ENCODE data around the gene SYNJ2. TPM values are rescaled to one million over a fixed set of nuclear protein-coding genes. Genes with fewer than 3 reads are reported as not detected.
"Not testable (repeated sequence)": the region's sequence is repeated elsewhere in the genome, so short reads cannot be mapped to it uniquely, and the experiment has no call there.

Gene SYNJ2
- total RNA-seq, 2 donors from 2014 or later, result 30.6 to 48.5 TPM

- H3K4me1 ChIP-seq (ENCODE audit: control insufficient read depth in 1 of 2, low read depth in 2 of 2), result no peaks in the 10 kb centered on the region
- no peak overlapping the region for H3K27ac ChIP-seq
- H3K27me3 ChIP-seq (replicated peaks; ENCODE audit: insufficient read depth), result no peaks in the 10 kb centered on the region
- TF ChIP-seq CTCF (IDR thresholded peaks at IDR 0.05), result no peak
- no peak for DNase-seq (ENCODE audit: low spot score)
- H3K9me3 ChIP-seq, result peaks cover 14% of the 10 kb centered on the region
- peaks cover 25% of the 10 kb centered on the region for H3K36me3 ChIP-seq
- ATAC-seq (ENCODE audit: insufficient number of reproducible peaks, low FRiP score, low read depth), result no peak
- H3K4me3 ChIP-seq, result no peak overlapping the region
Measured at GRCh38 chr6:157946053-157946617, 35.5 kb upstream of the SYNJ2 start.

GRCh38 chr6:157946865-157947532, 34.7 kb upstream of the SYNJ2 start:
- no peak overlapping the region for H3K27ac ChIP-seq
- H3K4me3 ChIP-seq, result no peak overlapping the region
- no peak for TF ChIP-seq CTCF (IDR thresholded peaks at IDR 0.05)
- H3K4me1 ChIP-seq (ENCODE audit: control insufficient read depth in 1 of 2, low read depth in 2 of 2), result no peaks in the 10 kb centered on the region
- no peak for ATAC-seq (ENCODE audit: insufficient number of reproducible peaks, low FRiP score, low read depth)
- no peaks in the 10 kb centered on the region for H3K27me3 ChIP-seq (replicated peaks; ENCODE audit: insufficient read depth)
- peaks cover 17% of the 10 kb centered on the region for H3K36me3 ChIP-seq
- no peak for DNase-seq (ENCODE audit: low spot score)
- peaks cover 14% of the 10 kb centered on the region for H3K9me3 ChIP-seq

DNA sequence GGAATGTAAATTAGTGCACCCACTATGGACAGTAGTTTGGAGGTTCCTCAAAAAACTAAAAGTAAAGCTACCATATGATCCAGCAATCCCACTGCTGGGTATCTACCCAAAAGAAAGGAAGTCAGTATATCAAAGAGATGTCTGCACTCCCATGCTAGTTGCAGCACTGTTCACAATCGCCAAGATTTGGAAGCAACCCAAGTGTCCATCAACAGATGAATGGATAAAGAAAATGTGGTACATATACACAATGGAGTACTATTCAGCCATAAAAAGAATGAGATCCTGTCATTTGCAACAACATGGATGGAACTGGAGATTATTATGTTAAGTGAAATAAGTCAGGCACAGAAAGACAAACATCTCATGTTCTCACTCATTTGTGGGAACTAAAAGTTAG, 30.8 kb upstream of the SYNJ2 start:
- H3K4me1 ChIP-seq (ENCODE audit: control insufficient read depth in 1 of 2, low read depth in 2 of 2), result peaks cover 0 to 13% of the 10 kb centered on the region in 2 donors
- H3K36me3 ChIP-seq; DNase-seq (ENCODE audit: low spot score); H3K27ac ChIP-seq; H3K27me3 ChIP-seq (replicated peaks; ENCODE audit: insufficient read depth); ATAC-seq (ENCODE audit: insufficient number of reproducible peaks, low FRiP score, low read depth); H3K4me3 ChIP-seq: not testable (repeated sequence)
- H3K9me3 ChIP-seq, result peaks cover 14% of the 10 kb centered on the region

GRCh38 chr6:157951828-157952227, 29.8 kb upstream of the SYNJ2 start:
- no peak for ATAC-seq (ENCODE audit: insufficient number of reproducible peaks, low FRiP score, low read depth)
- Histone ChIP-seq H3K36me3 (no peaks in the 10 kb centered on the region), H3K27ac (no peak overlapping the region), H3K9me3 (peaks cover 14% of the 10 kb centered on the region), H3K4me3 (no peak overlapping the region), H3K27me3 (replicated peaks; ENCODE audit: insufficient read depth) (no peaks in the 10 kb centered on the region), H3K4me1 (ENCODE audit: control insufficient read depth in 1 of 2, low read depth in 2 of 2) (peaks cover 0 to 13% of the 10 kb centered on the region in 2 donors)
- no peak for TF ChIP-seq CTCF (IDR thresholded peaks at IDR 0.05)
- no peak for DNase-seq (ENCODE audit: low spot score)

DNA sequence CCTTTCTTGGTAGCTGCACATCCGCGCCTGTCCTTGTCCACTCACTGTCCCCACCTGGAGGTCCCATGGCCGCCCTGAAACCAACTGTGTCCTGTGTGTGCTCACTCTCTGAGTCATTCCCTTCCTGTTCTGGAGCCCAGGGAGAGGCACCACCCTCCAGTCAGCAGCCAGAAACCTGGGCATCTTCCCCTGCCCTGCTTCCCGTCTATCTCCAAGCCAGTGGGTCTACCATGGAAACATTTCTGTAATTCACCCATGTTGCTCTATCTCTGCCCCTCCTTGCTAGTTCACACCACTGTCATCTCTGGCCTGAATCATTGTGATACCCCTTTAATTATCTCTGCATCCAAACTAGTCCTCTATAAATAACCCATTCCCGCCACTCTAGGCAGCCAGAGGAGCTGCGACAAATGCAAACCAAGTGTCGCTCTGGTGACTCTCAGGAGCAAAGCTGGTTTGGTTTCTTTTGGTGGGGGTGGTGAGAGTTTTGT, 28.8 kb upstream of the SYNJ2 start:
- no peaks in the 10 kb centered on the region for H3K36me3 ChIP-seq
- peaks cover 0 to 13% of the 10 kb centered on the region in 2 donors for H3K4me1 ChIP-seq (ENCODE audit: control insufficient read depth in 1 of 2, low read depth in 2 of 2)
- no peak overlapping the region for H3K27ac ChIP-seq
- TF ChIP-seq CTCF (IDR thresholded peaks at IDR 0.05), result no peak
- H3K9me3 ChIP-seq, result peaks cover 14% of the 10 kb centered on the region
- DNase-seq (ENCODE audit: low spot score) (no peak), ATAC-seq (ENCODE audit: insufficient number of reproducible peaks, low FRiP score, low read depth) (no peak)
- no peaks in the 10 kb centered on the region for H3K27me3 ChIP-seq (replicated peaks; ENCODE audit: insufficient read depth)
- no peak overlapping the region for H3K4me3 ChIP-seq
